HEK293 (cell line): ENCODE data around the gene MGMT.

Source experiments
- FEZF1 ChIP-seq: fragments of 450-650 bp; formaldehyde crosslinking; IDR thresholded peaks from 2 replicates; pipeline ENCODE4 v1.5.1; 2016; ENCODE audit warnings: missing biosample characterization, missing genetic modification characterization
- GLIS2 ChIP-seq: fragments of 450-650 bp; formaldehyde crosslinking; IDR thresholded peaks from 2 replicates; pipeline ENCODE4 v1.5.1; 2016; ENCODE audit warnings: missing biosample characterization, missing genetic modification characterization
- RBAK ChIP-seq: fragments of 450-650 bp; formaldehyde crosslinking; IDR thresholded peaks from 2 replicates; pipeline ENCODE4 v1.5.1; 2016; ENCODE audit warnings: missing biosample characterization, missing genetic modification characterization
- ZBTB1 ChIP-seq: fragments of 450-650 bp; formaldehyde crosslinking; IDR thresholded peaks from 2 replicates; pipeline ENCODE4 v1.5.1; 2016; ENCODE audit warnings: missing biosample characterization, missing genetic modification characterization
- ZBTB7A ChIP-seq: fragments of 450-650 bp; formaldehyde crosslinking; IDR thresholded peaks from 2 replicates; pipeline ENCODE4 v1.5.1; 2016; ENCODE audit warnings: low read depth, missing biosample characterization, missing genetic modification characterization
- ZFP37 ChIP-seq: fragments of 450-650 bp; formaldehyde crosslinking; IDR thresholded peaks from 2 replicates; pipeline ENCODE4 v1.5.1; 2016; ENCODE audit warnings: missing biosample characterization, missing genetic modification characterization
- ZIC2 ChIP-seq: fragments of 450-650 bp; formaldehyde crosslinking; IDR thresholded peaks from 2 replicates; pipeline ENCODE4 v1.5.1; 2016; ENCODE audit warnings: missing biosample characterization, missing genetic modification characterization
- ZNF121 ChIP-seq: fragments of 450-650 bp; formaldehyde crosslinking; IDR thresholded peaks from 2 replicates; pipeline ENCODE4 v1.5.1; 2016; ENCODE audit warnings: missing biosample characterization, missing genetic modification characterization
- ZNF530 ChIP-seq: fragments of 450-650 bp; formaldehyde crosslinking; IDR thresholded peaks from 2 replicates; pipeline ENCODE4 v1.5.1; 2016; ENCODE audit warnings: low read depth, missing biosample characterization, missing genetic modification characterization
- ZNF549 ChIP-seq: fragments of 450-650 bp; IDR thresholded peaks from 2 replicates; pipeline ENCODE4 v1.5.1; 2018; ENCODE audit warnings: missing biosample characterization, missing genetic modification characterization, mild to moderate bottlenecking, inconsistent platforms, moderate library complexity
- TF ChIP-seq, protein P1 (sequence below): fragments of 450-650 bp; formaldehyde crosslinking; IDR thresholded peaks from 2 replicates; pipeline ENCODE4 v1.5.1; 2016; ENCODE audit warnings: missing biosample characterization, missing genetic modification characterization

GRCh38 chr10:129654461-129654860 lies 187.4 kb downstream of the MGMT start:
- TF ChIP-seq, protein P1, sequence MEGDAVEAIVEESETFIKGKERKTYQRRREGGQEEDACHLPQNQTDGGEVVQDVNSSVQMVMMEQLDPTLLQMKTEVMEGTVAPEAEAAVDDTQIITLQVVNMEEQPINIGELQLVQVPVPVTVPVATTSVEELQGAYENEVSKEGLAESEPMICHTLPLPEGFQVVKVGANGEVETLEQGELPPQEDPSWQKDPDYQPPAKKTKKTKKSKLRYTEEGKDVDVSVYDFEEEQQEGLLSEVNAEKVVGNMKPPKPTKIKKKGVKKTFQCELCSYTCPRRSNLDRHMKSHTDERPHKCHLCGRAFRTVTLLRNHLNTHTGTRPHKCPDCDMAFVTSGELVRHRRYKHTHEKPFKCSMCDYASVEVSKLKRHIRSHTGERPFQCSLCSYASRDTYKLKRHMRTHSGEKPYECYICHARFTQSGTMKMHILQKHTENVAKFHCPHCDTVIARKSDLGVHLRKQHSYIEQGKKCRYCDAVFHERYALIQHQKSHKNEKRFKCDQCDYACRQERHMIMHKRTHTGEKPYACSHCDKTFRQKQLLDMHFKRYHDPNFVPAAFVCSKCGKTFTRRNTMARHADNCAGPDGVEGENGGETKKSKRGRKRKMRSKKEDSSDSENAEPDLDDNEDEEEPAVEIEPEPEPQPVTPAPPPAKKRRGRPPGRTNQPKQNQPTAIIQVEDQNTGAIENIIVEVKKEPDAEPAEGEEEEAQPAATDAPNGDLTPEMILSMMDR, result no peak
- TF ChIP-seq ZFP37 (tag by site-specific recombination), result no peak
- TF ChIP-seq ZNF530 (tag by site-specific recombination), result no peak
- no peak for TF ChIP-seq ZBTB7A (tag by site-specific recombination)
- TF ChIP-seq GLIS2, result no peak
- no peak for TF ChIP-seq ZIC2 (tag by site-specific recombination)
- TF ChIP-seq ZBTB1 (tag by site-specific recombination), result no peak
- TF ChIP-seq ZNF121 (tag by site-specific recombination), result no peak
- TF ChIP-seq ZNF549 (tag by site-specific recombination), result no peak
- TF ChIP-seq FEZF1 (tag by site-specific recombination), result no peak
- no peak for TF ChIP-seq RBAK (tag by site-specific recombination)
